Measurements from ENCODE around the gene SH3BGRL.
"Not testable (repeated sequence)": the region's sequence is repeated elsewhere in the genome, so short reads cannot be mapped to it uniquely, and the experiment has no call there.

SH3BGRL gene

GRCh38 chrX:81336455-81337152 is 134.7 kb downstream of the SH3BGRL start:
- Histone ChIP-seq H3K9ac (ENCODE audit: low read length) (no peak overlapping the region), H3K27ac (ENCODE audit: low read depth, low read length) (no peak overlapping the region), H3K36me3 (ENCODE audit: control insufficient read depth, insufficient read depth, low read length) (no peaks in the 10 kb centered on the region), H3K4me1 (ENCODE audit: control insufficient read depth, insufficient read depth, low read length) (no peaks in the 10 kb centered on the region), H3K4me3 (ENCODE audit: low read length) (no peak overlapping the region), H3K27me3 (ENCODE audit: control insufficient read depth, insufficient read depth, low read length) (no peaks in the 10 kb centered on the region)

- Histone ChIP-seq H3K9ac (ENCODE audit: low read length) (no peak overlapping the region), H3K4me1 (ENCODE audit: control insufficient read depth, insufficient read depth, low read length) (no peaks in the 10 kb centered on the region), H3K27ac (ENCODE audit: low read depth, low read length) (no peak overlapping the region), H3K27me3 (ENCODE audit: control insufficient read depth, insufficient read depth, low read length) (no peaks in the 10 kb centered on the region), H3K36me3 (ENCODE audit: control insufficient read depth, insufficient read depth, low read length) (no peaks in the 10 kb centered on the region), H3K4me3 (ENCODE audit: low read length) (no peak overlapping the region)
These were observed 135.9 kb downstream of the SH3BGRL start for GRCh38 chrX:81337805-81338204.

- Histone ChIP-seq H3K9ac (ENCODE audit: low read length) (no peak overlapping the region), H3K27ac (ENCODE audit: low read depth, low read length) (no peak overlapping the region), H3K4me3 (ENCODE audit: low read length) (no peak overlapping the region), H3K36me3 (ENCODE audit: control insufficient read depth, insufficient read depth, low read length) (no peaks in the 10 kb centered on the region), H3K4me1 (ENCODE audit: control insufficient read depth, insufficient read depth, low read length) (no peaks in the 10 kb centered on the region), H3K27me3 (ENCODE audit: control insufficient read depth, insufficient read depth, low read length) (no peaks in the 10 kb centered on the region)
These were observed 137.0 kb downstream of the SH3BGRL start for GRCh38 chrX:81338924-81339323.

GRCh38 chrX:81345296-81345695 is 143.4 kb downstream of the SH3BGRL start:
- not testable (repeated sequence) for H3K4me1 ChIP-seq (ENCODE audit: control insufficient read depth, insufficient read depth, low read length); H3K9ac ChIP-seq (ENCODE audit: low read length); H3K4me3 ChIP-seq (ENCODE audit: low read length); H3K27ac ChIP-seq (ENCODE audit: low read depth, low read length); H3K27me3 ChIP-seq (ENCODE audit: control insufficient read depth, insufficient read depth, low read length); H3K36me3 ChIP-seq (ENCODE audit: control insufficient read depth, insufficient read depth, low read length)
